Mammary epithelial cell (primary cell): ENCODE measurements around the gene JPH4.

Experiments
- EZH2 ChIP-seq: IDR thresholded peaks from 2 replicates; pipeline ENCODE4 v1.6.1; 2012; ENCODE audit warnings: low read length, inconsistent platforms, borderline replicate concordance
- TF ChIP-seq, protein P1 (sequence below), 2 donors: IDR thresholded peaks in 1 of 2; conservative IDR thresholded peaks in 1 of 2; 2 replicates each; pipeline ENCODE4 v1.5.1; 2011 to 2012; ENCODE audit warnings: inconsistent platforms in 2 of 2, low read length in 2 of 2, mild to moderate bottlenecking in 2 of 2, control low read depth in 1 of 2, low read depth in 1 of 2; ENCODE audit not compliant: insufficient read depth in 1 of 2; ENCODE audit errors: extremely low read depth in 1 of 2

DNA sequence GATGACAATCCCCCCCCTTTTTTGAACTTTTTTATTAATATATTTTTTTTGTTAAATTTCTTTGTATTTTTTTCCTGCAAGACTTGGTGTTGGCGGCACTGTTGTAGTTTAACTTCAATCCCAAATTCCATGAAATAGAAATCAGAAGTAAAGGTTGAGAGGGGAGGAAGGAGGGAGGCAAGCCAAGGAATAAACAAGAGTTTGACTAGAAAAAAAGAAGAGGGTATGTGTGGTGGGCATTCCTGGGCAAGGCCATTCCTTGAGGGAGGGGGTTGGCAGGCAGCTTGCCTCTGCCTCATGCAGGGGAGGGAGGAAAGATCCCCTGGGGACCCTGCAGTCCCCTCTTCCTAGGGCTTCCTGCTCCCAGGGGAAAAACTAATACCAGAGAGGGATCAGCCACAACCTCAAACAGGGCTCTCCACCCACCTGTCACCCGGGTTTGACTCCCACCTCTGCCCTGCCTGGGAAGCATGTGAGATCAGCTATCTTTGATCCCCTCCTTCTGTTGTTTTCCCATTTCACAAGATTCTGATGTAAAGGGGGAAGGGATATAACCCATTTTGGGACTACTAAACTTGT is 10.5 kb downstream of the JPH4 start:
- no peak for TF ChIP-seq EZH2
- TF ChIP-seq, protein P1, sequence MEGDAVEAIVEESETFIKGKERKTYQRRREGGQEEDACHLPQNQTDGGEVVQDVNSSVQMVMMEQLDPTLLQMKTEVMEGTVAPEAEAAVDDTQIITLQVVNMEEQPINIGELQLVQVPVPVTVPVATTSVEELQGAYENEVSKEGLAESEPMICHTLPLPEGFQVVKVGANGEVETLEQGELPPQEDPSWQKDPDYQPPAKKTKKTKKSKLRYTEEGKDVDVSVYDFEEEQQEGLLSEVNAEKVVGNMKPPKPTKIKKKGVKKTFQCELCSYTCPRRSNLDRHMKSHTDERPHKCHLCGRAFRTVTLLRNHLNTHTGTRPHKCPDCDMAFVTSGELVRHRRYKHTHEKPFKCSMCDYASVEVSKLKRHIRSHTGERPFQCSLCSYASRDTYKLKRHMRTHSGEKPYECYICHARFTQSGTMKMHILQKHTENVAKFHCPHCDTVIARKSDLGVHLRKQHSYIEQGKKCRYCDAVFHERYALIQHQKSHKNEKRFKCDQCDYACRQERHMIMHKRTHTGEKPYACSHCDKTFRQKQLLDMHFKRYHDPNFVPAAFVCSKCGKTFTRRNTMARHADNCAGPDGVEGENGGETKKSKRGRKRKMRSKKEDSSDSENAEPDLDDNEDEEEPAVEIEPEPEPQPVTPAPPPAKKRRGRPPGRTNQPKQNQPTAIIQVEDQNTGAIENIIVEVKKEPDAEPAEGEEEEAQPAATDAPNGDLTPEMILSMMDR (conservative IDR thresholded peaks at IDR 0.05 in 1 of 2, IDR thresholded peaks at IDR 0.05 in 1 of 2; ENCODE audit: extremely low read depth in 1 of 2, insufficient read depth in 1 of 2, low read depth in 1 of 2, low read length in 2 of 2): no peak
